Neural progenitor cell (in vitro differentiated cells): ENCODE data around the gene SLC34A1. TPM values are rescaled to one million over a fixed set of nuclear protein-coding genes. Genes with fewer than 3 reads are reported as not detected.

ENCODE experiments used
- DNase-seq: peaks from one replicate; pipeline ENCODE4 v3.0.0-alpha.2; 2016; ENCODE audit warnings: low spot score
- H2AFZ ChIP-seq: fragments of 200-600 bp; sonication (generic); replicated peaks from 2 replicates; pipeline ENCODE4 v1.6.1; 2016; ENCODE audit warnings: antibody characterized with exemption
- H3F3A ChIP-seq: fragments of 200-600 bp; sonication (generic); 2 replicates; pipeline ENCODE4 v1.6.1; 2016; ENCODE audit warnings: antibody characterized with exemption, low read depth
- H3K27ac ChIP-seq: fragments of 200-600 bp; sonication (generic); 2 replicates; pipeline ENCODE4 v1.5.1; 2016; ENCODE audit warnings: mild to moderate bottlenecking
- H3K27me3 ChIP-seq: fragments of 200-600 bp; sonication (generic); 2 replicates; pipeline ENCODE4 v1.6.1; 2016; ENCODE audit warnings: mild to moderate bottlenecking, moderate library complexity
- H3K36me3 ChIP-seq: fragments of 200-600 bp; sonication (generic); 2 replicates; pipeline ENCODE4 v1.5.1; 2016
- H3K4me1 ChIP-seq: fragments of 200-600 bp; sonication (generic); 2 replicates; pipeline ENCODE4 v1.6.1; 2016; ENCODE audit warnings: mixed run types
- H3K4me2 ChIP-seq: fragments of 200-600 bp; sonication (generic); 2 replicates; pipeline ENCODE4 v1.6.1; 2016
- H3K4me3 ChIP-seq: fragments of 200-600 bp; sonication (generic); 2 replicates; pipeline ENCODE4 v1.5.1; 2016
- H3K79me2 ChIP-seq: fragments of 200-600 bp; sonication (generic); 2 replicates; pipeline ENCODE4 v1.6.1; 2016; ENCODE audit warnings: low read depth
- H3K9ac ChIP-seq: fragments of 200-600 bp; sonication (generic); 2 replicates; pipeline ENCODE4 v1.6.1; 2016
- H3K9me3 ChIP-seq: fragments of 200-600 bp; sonication (generic); 2 replicates; pipeline ENCODE4 v1.5.1; 2016; ENCODE audit warnings: low read depth
- H4K20me1 ChIP-seq: fragments of 200-600 bp; sonication (generic); 2 replicates; pipeline ENCODE4 v1.6.1; 2016; ENCODE audit warnings: low read depth
- H3K27ac Mint-ChIP-seq: 3 replicates; pipeline ENCODE4 v1.8.0; 2021; ENCODE audit warnings: mixed read lengths
- H3K27me3 Mint-ChIP-seq: 2 replicates; pipeline ENCODE4 v1.8.0; 2022; ENCODE audit warnings: low read depth, mild to moderate bottlenecking, inconsistent platforms, moderate library complexity, mixed read lengths; ENCODE audit not compliant: insufficient read depth
- H3K36me3 Mint-ChIP-seq: 3 replicates; pipeline ENCODE4 v1.8.0; 2021; ENCODE audit warnings: mixed read lengths
- H3K4me1 Mint-ChIP-seq: 3 replicates; pipeline ENCODE4 v1.8.0; 2021; ENCODE audit warnings: mixed read lengths
- H3K4me3 Mint-ChIP-seq: 3 replicates; pipeline ENCODE4 v1.8.0; 2021; ENCODE audit warnings: mild to moderate bottlenecking, moderate library complexity, mixed read lengths
- H3K9me3 Mint-ChIP-seq: 3 replicates; pipeline ENCODE4 v1.8.0; 2020; ENCODE audit warnings: mixed read lengths
- CTCF ChIP-seq: fragments of 200-600 bp; sonication (generic); IDR thresholded peaks from 2 replicates; pipeline ENCODE4 v1.5.1; 2017; ENCODE audit warnings: antibody characterized with exemption, mild to moderate bottlenecking
- EZH2 ChIP-seq: fragments of 200-600 bp; sonication (generic); IDR thresholded peaks from 2 replicates; pipeline ENCODE4 v1.6.1; 2017; ENCODE audit warnings: antibody characterized with exemption, mild to moderate bottlenecking, moderate library complexity
- EZH2phosphoT487 ChIP-seq: fragments of 200-600 bp; sonication (generic); IDR thresholded peaks from 2 replicates; pipeline ENCODE4 v1.6.1; 2017; ENCODE audit warnings: antibody characterized with exemption
- total RNA-seq: library from RNA; depleted of rRNA; stranded (reverse); fragments of >200 nt; gene quantifications from 2 replicates; pipeline ENCODE4 v1.2.3, GENCODE V29; 2015; ENCODE audit warnings: low replicate concordance

The SLC34A1 gene
- total RNA-seq, 1 donor from 2014 or later = not detected

- no peaks in the 10 kb centered on the region for H4K20me1 ChIP-seq
- no peaks in the 10 kb centered on the region for H3K9me3 Mint-ChIP-seq
- peaks cover 28% of the 10 kb centered on the region for H3F3A ChIP-seq
- H2AFZ ChIP-seq = peak overlapping the region; percentile 90
- peak overlapping the region; percentile 86 for H3K4me3 Mint-ChIP-seq
- H3K27me3 Mint-ChIP-seq = peaks cover 46% of the 10 kb centered on the region
- H3K4me1 Mint-ChIP-seq = peaks cover 10% of the 10 kb centered on the region
- H3K4me2 ChIP-seq = peak overlapping the region; percentile 96
- no peak overlapping the region for H3K27ac Mint-ChIP-seq
- H3K27me3 ChIP-seq = peaks cover 75% of the 10 kb centered on the region
- H3K4me1 ChIP-seq = peaks cover 15% of the 10 kb centered on the region
- peak overlapping the region; percentile 49 for H3K4me3 ChIP-seq
- no peak overlapping the region for H3K9ac ChIP-seq
- peak; percentile 88 for DNase-seq
- no peaks in the 10 kb centered on the region for H3K9me3 ChIP-seq
- TF ChIP-seq EZH2phosphoT487 (no peak), CTCF (peak; percentile 65), EZH2 (peak; percentile 3)
- H3K36me3 Mint-ChIP-seq = no peaks in the 10 kb centered on the region
- H3K27ac ChIP-seq = no peak overlapping the region
- H3K36me3 ChIP-seq = no peaks in the 10 kb centered on the region
- no peaks in the 10 kb centered on the region for H3K79me2 ChIP-seq
Observed at GRCh38 chr5:177402271-177403043, 18.2 kb downstream of the SLC34A1 start.

- peaks cover 15% of the 10 kb centered on the region for H3K4me1 ChIP-seq
Observed at GRCh38 chr5:177403102-177403791, 19.0 kb downstream of the SLC34A1 start.

More at GRCh38 chr5:177403102-177403791, 19.0 kb downstream of the SLC34A1 start:
- Histone ChIP-seq H3K4me3 (peak overlapping the region; percentile 49), H3K9me3 (no peaks in the 10 kb centered on the region), H2AFZ (peak overlapping the region; percentile 90), H4K20me1 (no peaks in the 10 kb centered on the region), H3K27ac (no peak overlapping the region), H3K79me2 (no peaks in the 10 kb centered on the region), H3K36me3 (no peaks in the 10 kb centered on the region), H3K9ac (no peak overlapping the region), H3K4me2 (peak overlapping the region; percentile 96), H3K27me3 (peaks cover 82% of the 10 kb centered on the region), H3F3A (peaks cover 28% of the 10 kb centered on the region)
- Mint-ChIP-seq H3K4me1 (peaks cover 10% of the 10 kb centered on the region), H3K27me3 (peaks cover 48% of the 10 kb centered on the region), H3K36me3 (no peaks in the 10 kb centered on the region), H3K4me3 (peak overlapping the region; percentile 86), H3K9me3 (no peaks in the 10 kb centered on the region), H3K27ac (no peak overlapping the region)
- peak; percentile 82 for TF ChIP-seq EZH2phosphoT487
- TF ChIP-seq CTCF = no peak
- peak; percentile 84 for TF ChIP-seq EZH2
- peak; percentile 58 for DNase-seq
